ENCODE measurements around the gene CHRNA9.
"Not testable (repeated sequence)": the region's sequence is repeated elsewhere in the genome, so short reads cannot be mapped to it uniquely, and the experiment has no call there.

The CHRNA9 gene

GRCh38 chr4:40378619-40379018 lies 43.5 kb downstream of the CHRNA9 start:
- no peak for DNase-seq (ENCODE audit: low read depth in 1 of 2, low spot score in 1 of 2)

- DNase-seq (ENCODE audit: low read depth in 1 of 2, low spot score in 1 of 2) = no peak
Observed at GRCh38 chr4:40379248-40379647, 44.1 kb downstream of the CHRNA9 start.

- DNase-seq (ENCODE audit: low read depth in 1 of 2, low spot score in 1 of 2) = no peak
Observed at GRCh38 chr4:40380647-40381046, 45.5 kb downstream of the CHRNA9 start.

- DNase-seq (ENCODE audit: low read depth in 1 of 2, low spot score in 1 of 2) = no peak
Observed at GRCh38 chr4:40388239-40388638, 53.1 kb downstream of the CHRNA9 start.

- DNase-seq (ENCODE audit: low read depth in 1 of 2, low spot score in 1 of 2) = no peak
Observed at GRCh38 chr4:40389986-40390385, 54.9 kb downstream of the CHRNA9 start.

- DNase-seq (ENCODE audit: low read depth in 1 of 2, low spot score in 1 of 2) = not testable (repeated sequence)
Observed at GRCh38 chr4:40392241-40392640, 57.1 kb downstream of the CHRNA9 start.

GRCh38 chr4:40394236-40394635 lies 59.1 kb downstream of the CHRNA9 start:
- DNase-seq (ENCODE audit: low read depth in 1 of 2, low spot score in 1 of 2) = no peak

- DNase-seq (ENCODE audit: low read depth in 1 of 2, low spot score in 1 of 2) = no peak
Observed at GRCh38 chr4:40395166-40395900, 60.2 kb downstream of the CHRNA9 start.

- DNase-seq (ENCODE audit: low read depth in 1 of 2, low spot score in 1 of 2) = no peak
Observed at GRCh38 chr4:40395908-40396793, 61.0 kb downstream of the CHRNA9 start.

GRCh38 chr4:40399578-40399977 lies 64.4 kb downstream of the CHRNA9 start:
- no peak for DNase-seq (ENCODE audit: low read depth in 1 of 2, low spot score in 1 of 2)

GRCh38 chr4:40401096-40401495 lies 66.0 kb downstream of the CHRNA9 start:
- no peak for DNase-seq (ENCODE audit: low read depth in 1 of 2, low spot score in 1 of 2)

- DNase-seq (ENCODE audit: low read depth in 1 of 2, low spot score in 1 of 2) = no peak
Observed at GRCh38 chr4:40401631-40402030, 66.5 kb downstream of the CHRNA9 start.

- no peak for DNase-seq (ENCODE audit: low read depth in 1 of 2, low spot score in 1 of 2)
Observed at GRCh38 chr4:40402556-40402955, 67.4 kb downstream of the CHRNA9 start.

GRCh38 chr4:40403081-40403480 lies 67.9 kb downstream of the CHRNA9 start:
- DNase-seq (ENCODE audit: low read depth in 1 of 2, low spot score in 1 of 2) = no peak
